Trophoblast cell (in vitro differentiated cells and primary cell): ENCODE data around the gene TGFB1.

Experiments
- DNase-seq, 2 donors: peaks; one replicate each; pipeline ENCODE4 v3.0.0-alpha.2; 2016
- H2AFZ ChIP-seq: 2 replicates; pipeline ENCODE4 v1.6.1; 2013; ENCODE audit warnings: low read length, moderate library complexity, mild to moderate bottlenecking; ENCODE audit not compliant: insufficient read depth, poor library complexity
- H2AK5ac ChIP-seq: 2 replicates; pipeline ENCODE4 v1.6.1; 2013; ENCODE audit warnings: mild to moderate bottlenecking, low read length
- H2BK120ac ChIP-seq: 2 replicates; pipeline ENCODE4 v1.6.1; 2013; ENCODE audit warnings: low read length, mild to moderate bottlenecking, moderate library complexity; ENCODE audit not compliant: insufficient read depth, poor library complexity
- H2BK12ac ChIP-seq: 2 replicates; pipeline ENCODE4 v1.6.1; 2013; ENCODE audit warnings: mild to moderate bottlenecking, low read length, moderate library complexity
- H2BK5ac ChIP-seq: 2 replicates; pipeline ENCODE4 v1.6.1; 2013; ENCODE audit warnings: low read length, low read depth, moderate library complexity, mild to moderate bottlenecking; ENCODE audit not compliant: poor library complexity
- H3K14ac ChIP-seq: 2 replicates; pipeline ENCODE4 v1.6.1; 2013; ENCODE audit warnings: mild to moderate bottlenecking, low read length
- H3K18ac ChIP-seq: 2 replicates; pipeline ENCODE4 v1.6.1; 2013; ENCODE audit warnings: mild to moderate bottlenecking, low read length
- H3K23ac ChIP-seq: 2 replicates; pipeline ENCODE4 v1.6.1; 2013; ENCODE audit warnings: low read length
- H3K27ac ChIP-seq: 2 replicates; pipeline ENCODE4 v1.5.1; 2013; ENCODE audit warnings: low read depth, mild to moderate bottlenecking, inconsistent platforms, low read length, moderate library complexity
- H3K27me3 ChIP-seq: 2 replicates; pipeline ENCODE4 v1.6.1; 2013; ENCODE audit warnings: inconsistent platforms, mild to moderate bottlenecking, low read length, moderate library complexity; ENCODE audit not compliant: insufficient read depth
- H3K36me3 ChIP-seq, 2 experiments: 1 replicate in 1 of 2; 2 replicates in 1 of 2; pipeline ENCODE4 v1.6.1; 2013; ENCODE audit warnings: low read length in 2 of 2, mild to moderate bottlenecking in 2 of 2, moderate library complexity in 1 of 2; ENCODE audit not compliant: insufficient read depth in 2 of 2, control insufficient read depth in 1 of 2
- H3K4ac ChIP-seq: 2 replicates; pipeline ENCODE4 v1.6.1; 2013; ENCODE audit warnings: low read depth, mild to moderate bottlenecking, low read length, moderate library complexity
- H3K4me1 ChIP-seq, 2 experiments: 1 replicate in 1 of 2; 2 replicates in 1 of 2; pipeline ENCODE4 v1.6.1; 2013; ENCODE audit warnings: low read length in 2 of 2, mild to moderate bottlenecking in 2 of 2, moderate library complexity in 1 of 2; ENCODE audit not compliant: insufficient read depth in 2 of 2, control insufficient read depth in 1 of 2
- H3K4me2 ChIP-seq: 2 replicates; pipeline ENCODE4 v1.6.1; 2013; ENCODE audit warnings: inconsistent platforms, mild to moderate bottlenecking, low read length, moderate library complexity
- H3K4me3 ChIP-seq: 2 replicates; pipeline ENCODE4 v1.5.1; 2013; ENCODE audit warnings: mild to moderate bottlenecking, low read depth, low read length, inconsistent platforms
- H3K79me1 ChIP-seq: one replicate; pipeline ENCODE4 v1.6.1; 2013; ENCODE audit warnings: low read length
- H3K79me2 ChIP-seq: 2 replicates; pipeline ENCODE4 v1.6.1; 2013; ENCODE audit warnings: low read length, mild to moderate bottlenecking; ENCODE audit not compliant: control insufficient read depth, insufficient read depth, poor library complexity
- H3K9ac ChIP-seq: 2 replicates; pipeline ENCODE4 v1.6.1; 2013; ENCODE audit warnings: mild to moderate bottlenecking, low read length
- H3K9me3 ChIP-seq: 2 replicates; pipeline ENCODE4 v1.6.1; 2013; ENCODE audit warnings: low read depth, mild to moderate bottlenecking, control low read depth, inconsistent platforms, low read length; ENCODE audit not compliant: insufficient read depth
- H4K12ac ChIP-seq: 2 replicates; pipeline ENCODE4 v1.6.1; 2013; ENCODE audit warnings: low read depth, mild to moderate bottlenecking, low read length, moderate library complexity
- H4K8ac ChIP-seq: 2 replicates; pipeline ENCODE4 v1.6.1; 2013; ENCODE audit warnings: low read depth, mild to moderate bottlenecking, low read length, moderate library complexity
- H4K91ac ChIP-seq: one replicate; pipeline ENCODE4 v1.6.1; 2013; ENCODE audit warnings: low read depth, mild to moderate bottlenecking, low read length, moderate library complexity
- WGBS: extraction: QIAGEN DNeasy Blood & Tissue Kit; methylation state at CpG from one replicate; pipeline ENCODE4 v1.1.7; 2013; ENCODE audit warnings: missing lambda C conversion rate; ENCODE audit not compliant: insufficient read length, insufficient coverage; ENCODE audit errors: extremely low coverage; 5-methylcytosine and 5-hydroxymethylcytosine counted together

The TGFB1 gene

GRCh38 chr19:41321204-41321599 is 32.5 kb downstream of the TGFB1 start:
- Histone ChIP-seq H3K23ac (no peak overlapping the region), H2BK12ac (peak overlapping the region; percentile 84), H3K14ac (peak overlapping the region; percentile 65), H2AFZ (no peak overlapping the region), H3K4me2 (no peak overlapping the region), H2AK5ac (peak overlapping the region; percentile 80), H4K12ac (no peak overlapping the region), H3K9me3 (no peaks in the 10 kb centered on the region), H3K18ac (peak overlapping the region; percentile 55), H4K8ac (peak overlapping the region; percentile 27), H3K4me3 (no peak overlapping the region), H3K79me1 (peaks cover 55% of the 10 kb centered on the region), H3K9ac (no peak overlapping the region), H3K36me3 (peaks cover 47 to 48% of the 10 kb centered on the region in 2 experiments), H2BK120ac (peak overlapping the region; percentile 81), H3K27me3 (no peaks in the 10 kb centered on the region), H3K27ac (peak overlapping the region; percentile 99), H2BK5ac (peak overlapping the region; percentile 98), H4K91ac (peak overlapping the region; percentile 99), H3K4me1 (peaks cover 56 to 67% of the 10 kb centered on the region in 2 experiments), H3K4ac (peak overlapping the region; percentile 28), H3K79me2 (peaks cover 16% of the 10 kb centered on the region)
- WGBS = no CpG with 5 or more reads among the region's 7 CpGs
- no peak for DNase-seq

- H3K36me3 ChIP-seq = peaks cover 48 to 55% of the 10 kb centered on the region in 2 experiments
Observed at GRCh38 chr19:41320568-41320967, 33.2 kb downstream of the TGFB1 start.

GRCh38 chr19:41320185-41320518 is 33.6 kb downstream of the TGFB1 start:
- no peak overlapping the region for H4K12ac ChIP-seq
- H3K27ac ChIP-seq = peak overlapping the region; percentile 38
- H2AFZ ChIP-seq = no peak overlapping the region
- H2AK5ac ChIP-seq = peak overlapping the region; percentile 21
- H3K79me2 ChIP-seq = peaks cover 12% of the 10 kb centered on the region
- no CpG with 5 or more reads among the region's 11 CpGs for WGBS
- no peak overlapping the region for H3K23ac ChIP-seq
- peaks cover 48 to 57% of the 10 kb centered on the region in 2 experiments for H3K36me3 ChIP-seq
- no peak for DNase-seq
- no peak overlapping the region for H3K4me2 ChIP-seq
- no peak overlapping the region for H3K9ac ChIP-seq
- H2BK12ac ChIP-seq = peak overlapping the region; percentile 29
- no peak overlapping the region for H3K4me3 ChIP-seq
- H3K4ac ChIP-seq = no peak overlapping the region
- H3K14ac ChIP-seq = peak overlapping the region; percentile 40
- H3K4me1 ChIP-seq = peaks cover 48 to 57% of the 10 kb centered on the region in 2 experiments
- no peak overlapping the region for H2BK120ac ChIP-seq
- H3K79me1 ChIP-seq = peaks cover 44% of the 10 kb centered on the region
- H3K9me3 ChIP-seq = no peaks in the 10 kb centered on the region
- no peak overlapping the region for H4K8ac ChIP-seq
- H4K91ac ChIP-seq = peak overlapping the region; percentile 99
- peak overlapping the region; percentile 14 for H3K18ac ChIP-seq
- H3K27me3 ChIP-seq = no peaks in the 10 kb centered on the region
- peak overlapping the region; percentile 27 for H2BK5ac ChIP-seq

More at GRCh38 chr19:41320568-41320967, 33.2 kb downstream of the TGFB1 start:
- H2BK120ac ChIP-seq = no peak overlapping the region
- DNase-seq = no peak
- H3K4me1 ChIP-seq = peaks cover 50 to 61% of the 10 kb centered on the region in 2 experiments
- H3K9ac ChIP-seq = no peak overlapping the region
- H4K8ac ChIP-seq = peak overlapping the region; percentile 27
- peak overlapping the region; percentile 27 for H2BK5ac ChIP-seq
- H3K4me3 ChIP-seq = no peak overlapping the region
- H3K18ac ChIP-seq = no peak overlapping the region
- peak overlapping the region; percentile 84 for H2BK12ac ChIP-seq
- H3K9me3 ChIP-seq = no peaks in the 10 kb centered on the region
- H4K12ac ChIP-seq = no peak overlapping the region
- H3K4ac ChIP-seq = no peak overlapping the region
- no CpG with 5 or more reads among the region's 4 CpGs for WGBS
- no peak overlapping the region for H3K4me2 ChIP-seq
- H3K27ac ChIP-seq = peak overlapping the region; percentile 38
- H3K23ac ChIP-seq = no peak overlapping the region
- H2AFZ ChIP-seq = no peak overlapping the region
- peak overlapping the region; percentile 99 for H4K91ac ChIP-seq
- peaks cover 48% of the 10 kb centered on the region for H3K79me1 ChIP-seq
- no peak overlapping the region for H3K14ac ChIP-seq
- H2AK5ac ChIP-seq = peak overlapping the region; percentile 21
- H3K27me3 ChIP-seq = no peaks in the 10 kb centered on the region
- H3K79me2 ChIP-seq = peaks cover 12% of the 10 kb centered on the region

GRCh38 chr19:41319500-41320184 is 34.1 kb downstream of the TGFB1 start:
- H4K91ac ChIP-seq = peak overlapping the region; percentile 99
- no peaks in the 10 kb centered on the region for H3K27me3 ChIP-seq
- no peak overlapping the region for H4K8ac ChIP-seq
- peaks cover 12% of the 10 kb centered on the region for H3K79me2 ChIP-seq
- no peak overlapping the region for H4K12ac ChIP-seq
- H3K18ac ChIP-seq = no peak overlapping the region
- H3K36me3 ChIP-seq = peaks cover 48 to 57% of the 10 kb centered on the region in 2 experiments
- no peak overlapping the region for H2AK5ac ChIP-seq
- no peak overlapping the region for H3K4me3 ChIP-seq
- peaks cover 43% of the 10 kb centered on the region for H3K79me1 ChIP-seq
- H2AFZ ChIP-seq = no peak overlapping the region
- no peak overlapping the region for H3K9ac ChIP-seq
- H2BK120ac ChIP-seq = no peak overlapping the region
- WGBS = no CpG with 5 or more reads among the region's 20 CpGs
- DNase-seq = peak in 1 of 2 donors; percentile 44
- no peak overlapping the region for H3K14ac ChIP-seq
- peaks cover 48 to 54% of the 10 kb centered on the region in 2 experiments for H3K4me1 ChIP-seq
- H2BK12ac ChIP-seq = peak overlapping the region; percentile 29
- H3K23ac ChIP-seq = no peak overlapping the region
- H3K27ac ChIP-seq = peak overlapping the region; percentile 38
- no peak overlapping the region for H3K4ac ChIP-seq
- H2BK5ac ChIP-seq = no peak overlapping the region
- no peak overlapping the region for H3K4me2 ChIP-seq
- H3K9me3 ChIP-seq = no peaks in the 10 kb centered on the region
